Small intestine (tissue), 7 donors: ENCODE measurements around the gene UMPS. TPM values are rescaled to one million over a fixed set of nuclear protein-coding genes. Genes with fewer than 3 reads are reported as not detected.

ENCODE experiments used
- DNase-seq, 2 donors: peaks; one replicate each; pipeline versions ENCODE4 v3.0.0 to v3.0.0-alpha.2; 2013
- FAIRE-seq: peaks from 2 replicates; lab custom pipeline; 2012; peaks lifted over from hg19 to GRCh38; lab: Jason Lieb, UNC
- H3K27ac ChIP-seq, 3 donors: one replicate each; pipeline ENCODE4 v1.5.1; 2013; ENCODE audit warnings: low read length in 2 of 3, mild to moderate bottlenecking in 2 of 3, control low read depth in 1 of 3, inconsistent platforms in 1 of 3, low read depth in 1 of 3, moderate library complexity in 1 of 3
- H3K27me3 ChIP-seq, 3 donors: one replicate each; pipeline ENCODE4 v1.6.1; 2013; ENCODE audit warnings: low read length in 3 of 3, inconsistent platforms in 1 of 3; ENCODE audit not compliant: control insufficient read depth in 3 of 3, insufficient read depth in 3 of 3
- H3K36me3 ChIP-seq, 3 donors: one replicate each; pipeline ENCODE4 v1.6.1; 2013; ENCODE audit warnings: low read length in 3 of 3, inconsistent platforms in 1 of 3, low read depth in 1 of 3, mild to moderate bottlenecking in 1 of 3, moderate library complexity in 1 of 3; ENCODE audit not compliant: control insufficient read depth in 3 of 3, insufficient read depth in 2 of 3
- H3K4me1 ChIP-seq, 3 donors: one replicate each; pipeline ENCODE4 v1.6.1; 2013; ENCODE audit warnings: low read length in 2 of 3, inconsistent platforms in 1 of 3, low read depth in 1 of 3, mild to moderate bottlenecking in 1 of 3, moderate library complexity in 1 of 3; ENCODE audit not compliant: control insufficient read depth in 3 of 3, insufficient read depth in 2 of 3
- H3K4me3 ChIP-seq, 3 donors: one replicate each; pipeline ENCODE4 v1.5.1; 2013; ENCODE audit warnings: low read length in 3 of 3, control low read depth in 1 of 3, inconsistent platforms in 1 of 3, low read depth in 1 of 3, mild to moderate bottlenecking in 1 of 3, moderate library complexity in 1 of 3
- H3K9me3 ChIP-seq, 2 donors: one replicate each; pipeline ENCODE4 v1.6.1; 2013; ENCODE audit warnings: low read depth in 1 of 2, low read length in 1 of 2; ENCODE audit not compliant: control insufficient read depth in 2 of 2, insufficient read depth in 1 of 2
- WGBS, 3 donors: extraction: QIAGEN DNeasy Blood & Tissue Kit; methylation state at CpG; one replicate each; pipeline ENCODE4 v1.1.7; 2013; 5-methylcytosine and 5-hydroxymethylcytosine counted together
- polyA plus RNA-seq, 4 donors: library from polyadenylated mRNA; stranded (reverse) in 3 of 4; unstranded in 1 of 4; fragments of 200-250 nt in 3 of 4; fragments of 120-200 nt in 1 of 4; gene quantifications; one replicate each; pipeline versions ENCODE4 v1.2.1 to v1.2.3, GENCODE V29; 2013
- donor health status: healthy with polysubstance abuse.
- donor health status: control.
- donor health status: control.
- donor health status: Bipolar disorder and iron deficiency.
- donor health status: healthy.

The UMPS gene
- polyA plus RNA-seq, 4 donors, result 12.1 to 33.3 (median 19.5) TPM

- no peaks in the 10 kb centered on the region for H3K27me3 ChIP-seq
- no peaks in the 10 kb centered on the region for H3K9me3 ChIP-seq
- H3K27ac ChIP-seq, result peak overlapping the region in 1 of 3 donors; percentile 36
- WGBS, 3 donors, result 14 to 21% (median 20%) methylated on average over 11 of the region's 11 CpGs
- DNase-seq (peak; percentile 89 to 93), FAIRE-seq (no peak)
- H3K4me1 ChIP-seq, result peaks cover 0 to 44% (median 4%) of the 10 kb centered on the region in 3 donors
- H3K36me3 ChIP-seq, result no peaks in the 10 kb centered on the region
- no peak overlapping the region for H3K4me3 ChIP-seq
Observed at GRCh38 chr3:124688581-124689454, 41.4 kb upstream of the UMPS start.

DNA sequence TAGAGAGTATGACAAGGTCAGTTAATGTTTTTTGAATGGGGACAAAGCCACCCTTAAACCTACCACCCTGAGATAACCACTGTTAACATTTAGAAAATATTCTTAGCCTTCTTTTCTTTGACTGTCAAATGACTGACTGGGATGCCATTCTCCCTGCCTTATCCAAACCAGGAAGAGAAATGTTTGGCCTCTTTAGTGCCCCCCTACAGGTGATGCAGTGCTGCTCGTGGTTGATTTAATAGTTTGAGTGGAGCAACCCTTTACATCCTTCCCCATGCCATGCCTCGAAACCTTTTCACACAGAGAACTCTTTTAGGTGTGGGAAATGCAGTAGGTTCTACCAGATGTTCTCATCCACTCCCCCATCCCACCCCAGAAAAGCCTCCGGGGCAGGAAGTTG, 38.7 kb upstream of the UMPS start:
- DNase-seq, result no peak
- 58 to 71% (median 62%) methylated on average over 3 of the region's 3 CpGs for WGBS, 3 donors

GRCh38 chr3:124694486-124694885, 35.8 kb upstream of the UMPS start:
- DNase-seq (no peak), FAIRE-seq (no peak)
- Histone ChIP-seq H3K27ac (no peak overlapping the region), H3K9me3 (no peaks in the 10 kb centered on the region), H3K4me1 (peaks cover 0 to 30% (median 4%) of the 10 kb centered on the region in 3 donors), H3K36me3 (peaks cover 0 to 16% (median 0%) of the 10 kb centered on the region in 3 donors), H3K4me3 (no peak overlapping the region), H3K27me3 (peaks cover 0 to 3% (median 0%) of the 10 kb centered on the region in 3 donors)
- WGBS, 3 donors, result 83 to 85% (median 83%) methylated on average over 5 of the region's 5 CpGs

More for the DNA sequence above, 38.7 kb upstream of the UMPS start:
- no peaks in the 10 kb centered on the region for H3K9me3 ChIP-seq
- no peak overlapping the region for H3K4me3 ChIP-seq
- no peak for FAIRE-seq
- H3K27ac ChIP-seq, result no peak overlapping the region
- peaks cover 0 to 5% (median 0%) of the 10 kb centered on the region in 3 donors for H3K36me3 ChIP-seq
- H3K27me3 ChIP-seq, result peaks cover 0 to 3% (median 0%) of the 10 kb centered on the region in 3 donors
- H3K4me1 ChIP-seq, result peaks cover 0 to 20% (median 2%) of the 10 kb centered on the region in 3 donors

DNA sequence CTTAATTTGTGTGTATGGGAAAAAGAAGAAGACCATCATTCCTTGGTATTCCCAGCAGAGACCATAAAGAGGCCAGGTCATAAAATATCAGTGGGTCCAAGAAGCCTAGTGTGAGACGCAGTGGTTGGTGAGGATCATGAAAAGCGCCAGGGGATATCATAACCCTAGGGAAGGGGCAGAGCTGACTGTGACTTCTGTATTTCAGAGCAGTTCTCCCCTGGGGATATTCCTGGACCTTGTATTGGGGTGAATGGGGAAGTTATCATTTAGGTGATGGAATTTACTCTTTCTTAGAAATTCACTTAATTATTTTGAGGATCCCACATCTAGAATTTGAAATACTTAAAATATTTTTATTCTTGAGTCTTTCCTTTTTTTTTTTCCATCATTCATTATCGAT, 34.9 kb upstream of the UMPS start:
- WGBS, 3 donors, result 89 to 92% (median 89%) methylated on average over 3 of the region's 3 CpGs
- DNase-seq (no peak), FAIRE-seq (no peak)
- H3K4me1 ChIP-seq, result peaks cover 0 to 33% (median 2%) of the 10 kb centered on the region in 3 donors
- H3K27me3 ChIP-seq, result peaks cover 0 to 3% (median 0%) of the 10 kb centered on the region in 3 donors
- H3K36me3 ChIP-seq, result peaks cover 0 to 16% (median 0%) of the 10 kb centered on the region in 3 donors
- H3K27ac ChIP-seq, result no peak overlapping the region
- H3K9me3 ChIP-seq, result no peaks in the 10 kb centered on the region
- no peak overlapping the region for H3K4me3 ChIP-seq

DNA sequence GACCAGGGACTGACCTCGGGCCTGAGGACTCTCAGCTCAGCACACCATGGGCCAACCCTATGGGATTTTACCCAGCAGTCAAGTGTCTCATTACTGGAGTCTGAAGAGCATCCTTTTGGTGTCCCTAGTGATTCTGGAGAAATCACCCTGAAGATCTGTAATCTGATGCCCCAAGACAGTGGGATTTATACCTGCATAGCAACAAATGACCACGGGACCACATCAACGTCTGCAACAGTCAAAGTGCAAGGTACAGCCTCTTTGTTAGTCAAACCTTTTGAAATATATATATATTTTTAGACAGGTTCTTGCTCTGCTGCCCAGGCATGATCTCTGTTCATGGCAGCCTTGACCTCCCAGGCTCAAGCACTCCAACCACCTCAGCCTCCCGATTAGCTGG, 34.2 kb upstream of the UMPS start:
- Histone ChIP-seq H3K27ac (no peak overlapping the region), H3K4me3 (no peak overlapping the region), H3K27me3 (peaks cover 0 to 3% (median 0%) of the 10 kb centered on the region in 3 donors), H3K9me3 (no peaks in the 10 kb centered on the region), H3K36me3 (peaks cover 0 to 16% (median 0%) of the 10 kb centered on the region in 3 donors), H3K4me1 (peaks cover 0 to 35% (median 2%) of the 10 kb centered on the region in 3 donors)
- DNase-seq (no peak), FAIRE-seq (no peak)
- 86 to 91% (median 88%) methylated on average over 4 of the region's 4 CpGs for WGBS, 3 donors

- Histone ChIP-seq H3K9me3 (no peaks in the 10 kb centered on the region), H3K27me3 (peaks cover 0 to 3% (median 0%) of the 10 kb centered on the region in 3 donors), H3K4me1 (peaks cover 0 to 35% (median 2%) of the 10 kb centered on the region in 3 donors), H3K27ac (peak overlapping the region in 1 of 3 donors; percentile 88), H3K4me3 (no peak overlapping the region), H3K36me3 (peaks cover 0 to 16% (median 0%) of the 10 kb centered on the region in 3 donors)
- no peak for FAIRE-seq
- WGBS, 3 donors, result 94 to 97% (median 97%) methylated on average over 4 of the region's 4 CpGs
- DNase-seq, result peak in 1 of 2 donors; percentile 35
Observed at GRCh38 chr3:124697302-124697701, 33.0 kb upstream of the UMPS start.

- Histone ChIP-seq H3K36me3 (peaks cover 0 to 16% (median 0%) of the 10 kb centered on the region in 3 donors), H3K27ac (peak overlapping the region in 2 of 3 donors; percentile 39 to 88), H3K4me1 (peaks cover 0 to 35% (median 2%) of the 10 kb centered on the region in 3 donors), H3K4me3 (no peak overlapping the region), H3K9me3 (no peaks in the 10 kb centered on the region), H3K27me3 (peaks cover 0 to 3% (median 0%) of the 10 kb centered on the region in 3 donors)
- FAIRE-seq (no peak), DNase-seq (no peak)
- WGBS, 3 donors, result 73 to 86% (median 79%) methylated on average over 12 of the region's 12 CpGs
Observed at GRCh38 chr3:124698030-124698770, 32.1 kb upstream of the UMPS start.

- 21 to 61% (median 28%) methylated on average over 1 of the region's 1 CpG for WGBS, 3 donors
- peaks cover 0 to 35% (median 2%) of the 10 kb centered on the region in 3 donors for H3K4me1 ChIP-seq
- DNase-seq (peak; percentile 74 to 77), FAIRE-seq (no peak)
- H3K9me3 ChIP-seq, result no peaks in the 10 kb centered on the region
- no peak overlapping the region for H3K4me3 ChIP-seq
- H3K27me3 ChIP-seq, result peaks cover 0 to 3% (median 0%) of the 10 kb centered on the region in 3 donors
- H3K27ac ChIP-seq, result peak overlapping the region in 1 of 3 donors; percentile 88
- peaks cover 0 to 16% (median 0%) of the 10 kb centered on the region in 3 donors for H3K36me3 ChIP-seq
Observed at GRCh38 chr3:124699051-124699450, 31.2 kb upstream of the UMPS start.
